IMR-90 (cell line): ENCODE data around the gene TAB2. TPM values are rescaled to one million over a fixed set of nuclear protein-coding genes. Genes with fewer than 3 reads are reported as not detected.

Experiments
- ATAC-seq: fragments of 200-7000 bp; cut with Tn5 transposase; 2 replicates; pipeline ENCODE4 v1.9.1; 2020; ENCODE audit warnings: low read depth, mild to moderate bottlenecking, moderate library complexity
- BruUV-seq: library from RNA; stranded (reverse); fragments of 400-500 nt; replicated peaks from 2 replicates; lab custom pipeline; 2021; lab: Mats Ljungman, UMichigan
- CTCF ChIA-PET: fragments of 300-600 bp; formaldehyde crosslinking; extraction: SDS; loops from one replicate; lab custom pipeline; 2021; ENCODE audit warnings: antibody characterized with exemption; lab: Yijun Ruan, JAX
- POLR2A ChIA-PET: fragments of 300-600 bp; sonication (Branson Sonifier 250); formaldehyde crosslinking; loops from one replicate; lab custom pipeline; 2022; ENCODE audit warnings: antibody characterized with exemption; ENCODE audit not compliant: unreplicated experiment; lab: Charles Lee
- DNase-seq: peaks from one replicate; pipeline ENCODE4 v3.0.0; 2013
- H2AFZ ChIP-seq: replicated peaks from 2 replicates; pipeline ENCODE3; 2013; ENCODE audit warnings: low read length, mild to moderate bottlenecking; ENCODE audit not compliant: poor library complexity
- H2AK5ac ChIP-seq: 2 replicates; pipeline ENCODE4 v1.6.1; 2013; ENCODE audit warnings: low read depth, low read length, inconsistent platforms
- H2AK9ac ChIP-seq: replicated peaks from 2 replicates; pipeline ENCODE3; 2013; ENCODE audit warnings: mild to moderate bottlenecking, low read depth, low read length, moderate library complexity; ENCODE audit not compliant: poor library complexity
- H2BK120ac ChIP-seq: 2 replicates; pipeline ENCODE4 v1.6.1; 2013; ENCODE audit warnings: low read depth, low read length, inconsistent platforms
- H2BK15ac ChIP-seq: 3 replicates; pipeline ENCODE4 v1.6.1; 2013; ENCODE audit warnings: low read depth, low read length, inconsistent platforms
- H2BK20ac ChIP-seq: 2 replicates; pipeline ENCODE4 v1.6.1; 2013; ENCODE audit warnings: low read depth, mild to moderate bottlenecking, inconsistent platforms, low read length, moderate library complexity
- H2BK5ac ChIP-seq: 2 replicates; pipeline ENCODE4 v1.6.1; 2013; ENCODE audit warnings: mild to moderate bottlenecking, low read depth, low read length, inconsistent platforms; ENCODE audit not compliant: poor library complexity, severe bottlenecking
- H3K14ac ChIP-seq: replicated peaks from 2 replicates; pipeline ENCODE4 v1.6.1; 2013; ENCODE audit warnings: low read depth, low read length, inconsistent platforms
- H3K18ac ChIP-seq: 2 replicates; pipeline ENCODE4 v1.6.1; 2013; ENCODE audit warnings: low read depth, low read length, control low read depth
- H3K23ac ChIP-seq: 2 replicates; pipeline ENCODE4 v1.6.1; 2013; ENCODE audit warnings: low read depth, low read length, inconsistent platforms
- H3K27ac ChIP-seq: 2 replicates; pipeline ENCODE4 v1.5.1; 2013; ENCODE audit warnings: mild to moderate bottlenecking, control low read depth, low read length; ENCODE audit not compliant: insufficient read depth
- H3K27me3 ChIP-seq: 2 replicates; pipeline ENCODE4 v1.6.1; 2013; ENCODE audit warnings: low read length; ENCODE audit not compliant: control insufficient read depth, insufficient read depth
- H3K36me3 ChIP-seq: 2 replicates; pipeline ENCODE4 v1.6.1; 2013; ENCODE audit warnings: low read length, mixed read lengths; ENCODE audit not compliant: control insufficient read depth, insufficient read depth
- H3K4ac ChIP-seq: 2 replicates; pipeline ENCODE4 v1.6.1; 2013; ENCODE audit warnings: low read depth, low read length, inconsistent platforms
- H3K4me1 ChIP-seq: 2 replicates; pipeline ENCODE4 v1.6.1; 2013; ENCODE audit warnings: low read length, mixed read lengths; ENCODE audit not compliant: control insufficient read depth, insufficient read depth
- H3K4me2 ChIP-seq: 2 replicates; pipeline ENCODE4 v1.6.1; 2013; ENCODE audit warnings: low read depth, mild to moderate bottlenecking, control low read depth, low read length, moderate library complexity
- H3K4me3 ChIP-seq: 2 replicates; pipeline ENCODE4 v1.5.1; 2013; ENCODE audit warnings: low read depth, mild to moderate bottlenecking, control low read depth, low read length, moderate library complexity; ENCODE audit not compliant: insufficient read depth
- H3K56ac ChIP-seq: 2 replicates; pipeline ENCODE4 v1.6.1; 2013; ENCODE audit warnings: low read length, inconsistent platforms; ENCODE audit not compliant: insufficient read depth; ENCODE audit errors: extremely low read depth
- H3K79me1 ChIP-seq, 2 experiments: 2 replicates each; pipeline ENCODE4 v1.6.1; 2013; ENCODE audit warnings: low read length in 2 of 2, inconsistent platforms in 1 of 2, low read depth in 1 of 2
- H3K9ac ChIP-seq: 2 replicates; pipeline ENCODE4 v1.6.1; 2013; ENCODE audit warnings: low read depth, low read length, control low read depth
- H3K9me1 ChIP-seq: 2 replicates; pipeline ENCODE4 v1.6.1; 2013; ENCODE audit warnings: low read length, inconsistent platforms; ENCODE audit not compliant: insufficient read depth
- H3K9me3 ChIP-seq: 2 replicates; pipeline ENCODE4 v1.6.1; 2013; ENCODE audit warnings: low read length; ENCODE audit not compliant: control insufficient read depth, insufficient read depth
- H4K20me1 ChIP-seq: 2 replicates; pipeline ENCODE4 v1.6.1; 2013; ENCODE audit warnings: low read length, inconsistent platforms; ENCODE audit not compliant: insufficient read depth
- H4K5ac ChIP-seq: 2 replicates; pipeline ENCODE4 v1.6.1; 2013; ENCODE audit warnings: mild to moderate bottlenecking, low read depth, low read length, control low read depth
- H4K8ac ChIP-seq, 2 experiments: 2 replicates each; pipeline ENCODE4 v1.6.1; 2013; ENCODE audit warnings: low read depth in 2 of 2, low read length in 2 of 2, control low read depth in 1 of 2, inconsistent platforms in 1 of 2
- H4K91ac ChIP-seq: 2 replicates; pipeline ENCODE4 v1.6.1; 2013; ENCODE audit warnings: low read depth, low read length, inconsistent platforms; ENCODE audit not compliant: insufficient read depth
- CEBPB ChIP-seq: IDR thresholded peaks from 2 replicates; pipeline ENCODE4 v1.6.1; 2012; ENCODE audit warnings: low read depth, low read length, improper control_type of control experiment
- CHD1 ChIP-seq: IDR thresholded peaks from 2 replicates; pipeline ENCODE4 v1.6.1; 2012; ENCODE audit warnings: low read depth, low read length, improper control_type of control experiment
- FOS ChIP-seq: fragments of 150-350 bp; IDR thresholded peaks from 2 replicates; pipeline ENCODE4 v1.6.1; 2016; ENCODE audit warnings: low read depth, low read length
- MAFK ChIP-seq: IDR thresholded peaks from 2 replicates; pipeline ENCODE4 v1.6.1; 2012; ENCODE audit warnings: low read depth, low read length, improper control_type of control experiment
- MAZ ChIP-seq: IDR thresholded peaks from 2 replicates; pipeline ENCODE4 v1.6.1; 2012; ENCODE audit warnings: low read depth, mild to moderate bottlenecking, low read length, improper control_type of control experiment, moderate library complexity, borderline replicate concordance
- MXI1 ChIP-seq: IDR thresholded peaks from 2 replicates; pipeline ENCODE4 v1.6.1; 2012; ENCODE audit warnings: low read depth, mild to moderate bottlenecking, low read length, moderate library complexity, borderline replicate concordance
- NFE2L2 ChIP-seq: fragments of 150-350 bp; IDR thresholded peaks from 2 replicates; pipeline ENCODE4 v1.6.1; 2016; ENCODE audit warnings: low read depth, mild to moderate bottlenecking, low read length
- POLR2A ChIP-seq: IDR thresholded peaks from 2 replicates; pipeline ENCODE4 v1.6.1; 2012; ENCODE audit warnings: mild to moderate bottlenecking, low read depth, low read length
- RCOR1 ChIP-seq: IDR thresholded peaks from 2 replicates; pipeline ENCODE4 v1.6.1; 2012; ENCODE audit warnings: mild to moderate bottlenecking, low read length, improper control_type of control experiment; ENCODE audit not compliant: insufficient replicate concordance
- SMC3 ChIP-seq: fragments of 150-350 bp; IDR thresholded peaks from 2 replicates; pipeline ENCODE4 v1.6.1; 2016; ENCODE audit warnings: low read depth, mild to moderate bottlenecking, antibody characterized with exemption, low read length, moderate library complexity
- WGBS, 2 experiments: methylation state at CpG; one replicate each; pipeline versions ENCODE4 v1.1.5 to v1.1.7; 2013; ENCODE audit warnings: missing lambda C conversion rate in 2 of 2; ENCODE audit not compliant: insufficient read length in 1 of 2; ENCODE audit errors: extremely low coverage in 2 of 2; 5-methylcytosine and 5-hydroxymethylcytosine counted together
- dilution Hi-C: fragments of 300-500 bp; cut with HindIII; formaldehyde crosslinking; loops from one replicate; pipeline ENCODE4 v1.14.3; 2018; ENCODE audit warnings: low sequenced_read_pairs; ENCODE audit not compliant: unreplicated experiment
- in situ Hi-C: fragments of 300-500 bp; cut with MboI; formaldehyde crosslinking; loops from 3 replicates; pipeline ENCODE4 v1.14.3; 2019; ENCODE audit warnings: low sequenced_read_pairs, inconsistent platforms, mixed read lengths
- intact Hi-C: fragments of 100-400 bp; cut with micrococcal nuclease; formaldehyde crosslinking; loops from 2 replicates; pipeline ENCODE4 v1.10.0; 2022
- polyA plus RNA-seq, 3 experiments: library from polyadenylated mRNA; depleted of rRNA; stranded (reverse); fragments of >200 nt; gene quantifications; 2 replicates each; pipeline ENCODE4 v1.2.3, GENCODE V29; 2012; ENCODE audit warnings: low replicate concordance in 1 of 3
- total RNA-seq: library from RNA; depleted of rRNA; stranded (reverse); fragments of >200 nt; gene quantifications from 2 replicates; pipeline ENCODE4 v1.2.3, GENCODE V29; 2012

The TAB2 gene
- total and polyA plus RNA-seq, 2 of the 4 experiments (the other 2 are of a cell fraction), result 20.8 to 25.3 TPM

GRCh38 chr6:149400050-149400449 lies 82.5 kb downstream of the TAB2 start, which contains the start of gene SUMO4:
Gene SUMO4 (plus strand): TSS chr6:149400262. CDS start chr6:149400392, 130 bp downstream.
- Histone ChIP-seq H4K5ac (no peak within 1 kb of the TSS), H2BK20ac (no peak within 1 kb of the TSS), H2AK5ac (no peak within 1 kb of the TSS), H2BK120ac (no peak within 1 kb of the TSS), H3K9me1 (peaks cover 5% of the 10 kb centered on the region; the same call in 1 of the 2 replicates), H2AFZ (no peak within 1 kb of the TSS), H2BK5ac (no peak within 1 kb of the TSS), H2BK15ac (no peak within 1 kb of the TSS), H3K4me3 (no peak within 1 kb of the TSS), H4K91ac (no peak within 1 kb of the TSS), H3K4ac (no peak within 1 kb of the TSS), H3K27ac (no peak within 1 kb of the TSS), H3K56ac (no peak within 1 kb of the TSS), H2AK9ac (no peak within 1 kb of the TSS), H3K9ac (no peak within 1 kb of the TSS), H3K79me1 (peaks cover 7 to 9% of the 10 kb centered on the region in 2 experiments; a peak in 3 of 4 replicates), H3K18ac (no peak within 1 kb of the TSS), H3K23ac (no peak within 1 kb of the TSS), H3K4me2 (no peak within 1 kb of the TSS), H4K8ac (no peak within 1 kb of the TSS), H4K20me1 (no peaks in the 10 kb centered on the region), H3K36me3 (peaks cover 19% of the 10 kb centered on the region), H3K14ac (no peak within 1 kb of the TSS), H3K9me3 (no peaks in the 10 kb centered on the region), H3K4me1 (no peaks in the 10 kb centered on the region), H3K27me3 (no peaks in the 10 kb centered on the region)
- in situ Hi-C loops, result no loop called here
- BruUV-seq, result no TSS peak
- TF ChIP-seq SMC3 (no peak), MAFK (no peak), CEBPB (no peak), POLR2A (no peak), CHD1 (no peak), RCOR1 (no peak), MAZ (no peak), NFE2L2 (no peak), MXI1 (no peak), FOS (no peak)
- dilution Hi-C loops, result no loop called here
- CTCF ChIA-PET, result no interaction called here
- intact Hi-C loops, result no loop called here
- ATAC-seq, result no peak
- POLR2A ChIA-PET, result no interaction called here
- no CpG with 5 or more reads among the region's 11 CpGs for WGBS, 2 experiments
- no peak for DNase-seq
